Smooth muscle cell (in vitro differentiated cells): ENCODE results near the gene CDC27. TPM values are rescaled to one million over a fixed set of nuclear protein-coding genes. Genes with fewer than 3 reads are reported as not detected.
"Not testable (repeated sequence)": the region's sequence is repeated elsewhere in the genome, so short reads cannot be mapped to it uniquely, and the experiment has no call there.

ENCODE experiments used
- DNase-seq: peaks from one replicate; lab custom pipeline; 2025; ENCODE audit not compliant: unreplicated experiment; lab: John Stamatoyannopoulos, UW
- H2AFZ ChIP-seq: fragments of 200-600 bp; sonication (generic); 2 replicates; pipeline ENCODE4 v1.6.0; 2016; ENCODE audit warnings: antibody characterized with exemption, low read depth, mild to moderate bottlenecking
- H3F3A ChIP-seq: fragments of 200-600 bp; sonication (generic); 2 replicates; pipeline ENCODE4 v1.6.0; 2017; ENCODE audit warnings: antibody characterized with exemption, low read depth
- H3K27ac ChIP-seq: fragments of 200-600 bp; sonication (generic); 2 replicates; pipeline ENCODE4 v1.5.1; 2016; ENCODE audit warnings: low read depth, mild to moderate bottlenecking
- H3K27me3 ChIP-seq: fragments of 200-600 bp; sonication (generic); 2 replicates; pipeline ENCODE4 v1.6.1; 2016; ENCODE audit warnings: low read depth, mild to moderate bottlenecking
- H3K36me3 ChIP-seq: fragments of 200-600 bp; sonication (generic); 2 replicates; pipeline ENCODE4 v1.5.1; 2016; ENCODE audit warnings: low read depth
- H3K4me1 ChIP-seq: fragments of 200-600 bp; sonication (generic); 2 replicates; pipeline ENCODE4 v1.5.1; 2016; ENCODE audit warnings: low read depth
- H3K4me2 ChIP-seq: fragments of 200-600 bp; sonication (generic); 2 replicates; pipeline ENCODE4 v1.6.0; 2016; ENCODE audit warnings: mild to moderate bottlenecking
- H3K4me3 ChIP-seq: fragments of 200-600 bp; sonication (generic); 2 replicates; pipeline ENCODE4 v1.5.1; 2016; ENCODE audit warnings: mild to moderate bottlenecking
- H3K79me2 ChIP-seq: fragments of 200-600 bp; sonication (generic); 2 replicates; pipeline ENCODE4 v1.6.0; 2016; ENCODE audit warnings: low read depth, mild to moderate bottlenecking
- H3K9ac ChIP-seq: fragments of 200-600 bp; sonication (generic); 2 replicates; pipeline ENCODE4 v1.6.0; 2016; ENCODE audit warnings: low read depth
- H3K9me3 ChIP-seq: fragments of 200-600 bp; sonication (generic); replicated peaks from 2 replicates; pipeline ENCODE4 v1.5.1; 2016; ENCODE audit warnings: low read depth
- H4K20me1 ChIP-seq: fragments of 200-600 bp; sonication (generic); 2 replicates; pipeline ENCODE4 v1.6.0; 2016; ENCODE audit warnings: low read depth
- WGBS: methylation state at CpG from one replicate; pipeline ENCODE4 v1.1.7; 2016; ENCODE audit warnings: low lambda C conversion rate; 5-methylcytosine and 5-hydroxymethylcytosine counted together
- polyA plus RNA-seq: library from polyadenylated mRNA; unstranded; fragments of >200 nt; fragmentation: Nextera tagmentation; extraction: Ambion mirVana; gene quantifications from 2 replicates; pipeline ENCODE4 v1.2.1, GENCODE V29; 2016
- total RNA-seq: library from RNA; depleted of rRNA; stranded (reverse); fragments of >200 nt; gene quantifications from 2 replicates; pipeline ENCODE4 v1.2.3, GENCODE V29; 2014
- TF ChIP-seq, protein P1 (sequence below): fragments of 200-600 bp; sonication (generic); IDR thresholded peaks from 2 replicates; pipeline ENCODE4 v1.5.1; 2017; ENCODE audit warnings: borderline replicate concordance, mild to moderate bottlenecking, antibody characterized with exemption; ENCODE audit not compliant: insufficient read depth, poor library complexity, severe bottlenecking

CDC27 gene
- total and polyA plus RNA-seq, 2 experiments from 2014 or later, result 53.1 to 101 TPM

DNA sequence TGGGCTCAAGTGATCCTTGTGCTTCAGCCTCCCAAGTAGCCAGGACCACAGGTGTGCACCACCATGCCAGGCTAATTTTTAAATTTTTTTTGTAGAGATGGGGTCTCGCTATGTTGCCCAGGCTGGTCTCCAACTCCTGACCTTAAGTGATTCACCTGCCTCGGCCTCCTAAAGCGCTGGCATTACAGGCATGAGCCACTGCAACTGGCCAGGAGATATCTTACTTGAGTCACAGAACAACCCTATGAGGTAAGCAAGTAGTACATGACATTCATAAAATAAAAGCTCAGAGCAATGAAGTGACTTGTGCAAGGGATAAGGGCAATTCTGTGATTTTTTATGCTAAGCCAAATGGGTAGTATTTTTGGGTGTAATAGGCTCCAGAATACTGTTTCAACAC lies 57.3 kb downstream of the CDC27 start:
- whole genome bisulfite sequencing, result 73% methylated on average over 3 of the region's 3 CpGs
- H2AFZ ChIP-seq, result no peak overlapping the region
- peaks cover 31% of the 10 kb centered on the region for H3K36me3 ChIP-seq

DNA sequence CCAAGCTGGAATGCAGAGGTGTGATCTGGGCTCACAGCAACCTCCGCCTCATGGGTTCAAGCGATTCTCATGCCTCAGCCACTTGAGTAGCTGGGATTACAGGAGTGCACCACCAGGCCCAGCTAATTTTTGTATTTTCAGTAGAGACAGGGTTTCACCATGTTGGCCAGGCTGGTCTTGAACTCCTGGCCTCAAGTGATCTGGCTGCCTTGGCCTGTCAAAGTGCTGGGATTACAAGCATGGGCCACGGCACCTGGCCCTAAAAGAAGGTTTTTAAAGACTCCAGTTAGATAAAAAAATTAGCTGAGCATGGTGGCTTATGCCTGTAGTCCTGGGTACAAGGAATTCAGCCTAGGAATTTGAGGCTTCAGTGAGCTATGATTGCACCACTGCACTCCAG lies 62.3 kb downstream of the CDC27 start:
- H3K27ac ChIP-seq, H3K27me3 ChIP-seq: not testable (repeated sequence)
- WGBS, result 100% methylated on average over 3 of the region's 3 CpGs

More for the DNA sequence above, 57.3 kb downstream of the CDC27 start:
- no peak for DNase-seq
- Histone ChIP-seq H3K4me1 (no peaks in the 10 kb centered on the region), H3K4me3 (no peak overlapping the region), H3K9ac (no peak overlapping the region), H3F3A (no peaks in the 10 kb centered on the region), H3K4me2 (no peak overlapping the region), H3K27ac (no peak overlapping the region), H4K20me1 (peaks cover 2% of the 10 kb centered on the region), H3K79me2 (no peaks in the 10 kb centered on the region), H3K27me3 (no peaks in the 10 kb centered on the region), H3K9me3 (no peaks in the 10 kb centered on the region)
- TF ChIP-seq, protein P1, sequence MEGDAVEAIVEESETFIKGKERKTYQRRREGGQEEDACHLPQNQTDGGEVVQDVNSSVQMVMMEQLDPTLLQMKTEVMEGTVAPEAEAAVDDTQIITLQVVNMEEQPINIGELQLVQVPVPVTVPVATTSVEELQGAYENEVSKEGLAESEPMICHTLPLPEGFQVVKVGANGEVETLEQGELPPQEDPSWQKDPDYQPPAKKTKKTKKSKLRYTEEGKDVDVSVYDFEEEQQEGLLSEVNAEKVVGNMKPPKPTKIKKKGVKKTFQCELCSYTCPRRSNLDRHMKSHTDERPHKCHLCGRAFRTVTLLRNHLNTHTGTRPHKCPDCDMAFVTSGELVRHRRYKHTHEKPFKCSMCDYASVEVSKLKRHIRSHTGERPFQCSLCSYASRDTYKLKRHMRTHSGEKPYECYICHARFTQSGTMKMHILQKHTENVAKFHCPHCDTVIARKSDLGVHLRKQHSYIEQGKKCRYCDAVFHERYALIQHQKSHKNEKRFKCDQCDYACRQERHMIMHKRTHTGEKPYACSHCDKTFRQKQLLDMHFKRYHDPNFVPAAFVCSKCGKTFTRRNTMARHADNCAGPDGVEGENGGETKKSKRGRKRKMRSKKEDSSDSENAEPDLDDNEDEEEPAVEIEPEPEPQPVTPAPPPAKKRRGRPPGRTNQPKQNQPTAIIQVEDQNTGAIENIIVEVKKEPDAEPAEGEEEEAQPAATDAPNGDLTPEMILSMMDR, result no peak

DNA sequence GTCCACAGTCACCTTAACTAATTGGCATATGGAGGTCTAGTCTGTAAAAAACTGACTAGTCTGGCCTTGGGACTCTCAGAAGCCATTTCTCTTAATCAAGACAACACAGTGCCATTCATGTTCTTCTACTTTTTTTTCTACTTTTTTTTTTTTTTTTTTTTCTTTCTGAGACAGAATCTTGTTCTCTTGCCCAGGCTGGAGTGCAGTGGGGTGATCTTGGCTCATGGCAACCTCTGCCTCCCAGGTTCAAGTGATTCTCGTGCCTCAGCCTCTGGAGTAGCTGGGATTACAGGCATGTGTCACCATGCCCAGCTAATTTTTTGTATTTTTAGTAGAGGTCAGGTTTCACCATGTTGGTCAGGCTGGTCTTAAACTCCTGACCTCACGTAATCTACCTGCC lies 65.8 kb downstream of the CDC27 start:
- not testable (repeated sequence) for H3K9me3 ChIP-seq, H3K4me2 ChIP-seq, DNase-seq, H3K27me3 ChIP-seq, H3K27ac ChIP-seq, H3K9ac ChIP-seq, H4K20me1 ChIP-seq, H2AFZ ChIP-seq, H3K79me2 ChIP-seq, H3K4me1 ChIP-seq, H3K4me3 ChIP-seq
- Histone ChIP-seq H3K36me3 (peaks cover 25% of the 10 kb centered on the region), H3F3A (peaks cover 18% of the 10 kb centered on the region)
- WGBS, result 93% methylated on average over 2 of the region's 2 CpGs

More for the DNA sequence above, 62.3 kb downstream of the CDC27 start:
- not testable (repeated sequence) for H3K4me1 ChIP-seq, H3K79me2 ChIP-seq, H3K9ac ChIP-seq, H3K4me3 ChIP-seq, H3F3A ChIP-seq, H2AFZ ChIP-seq, DNase-seq, H3K9me3 ChIP-seq, H3K4me2 ChIP-seq, H4K20me1 ChIP-seq
- peaks cover 21% of the 10 kb centered on the region for H3K36me3 ChIP-seq

DNA sequence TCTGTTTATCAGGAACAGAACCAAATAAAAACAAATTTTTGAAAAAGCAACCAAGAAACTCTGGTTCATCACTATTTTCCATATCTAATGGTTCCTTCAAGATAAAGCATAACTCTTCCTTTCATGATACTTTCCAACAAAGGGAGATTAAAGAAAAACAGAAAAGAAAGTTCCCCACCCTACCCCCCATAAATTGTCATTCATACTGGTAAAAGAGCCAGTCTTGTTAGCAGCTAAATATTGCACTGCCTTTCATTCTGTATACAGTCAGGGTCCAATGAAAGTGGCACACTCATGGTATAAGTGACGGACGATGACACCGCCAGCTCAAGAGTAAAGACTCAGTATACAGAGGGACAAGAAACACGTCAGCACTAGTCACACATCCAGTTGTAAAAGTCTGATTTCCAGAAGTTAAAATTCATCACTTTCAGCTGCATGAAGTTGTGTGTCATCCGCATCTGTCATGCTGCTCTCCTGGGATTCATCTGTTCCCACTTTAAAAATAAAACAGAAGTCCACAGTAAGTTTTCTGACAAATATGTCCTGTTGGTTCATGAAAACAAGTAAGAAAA lies 68.5 kb downstream of the CDC27 start:
- no peak for DNase-seq
- peak overlapping the region; percentile 48 for H3K27ac ChIP-seq
- H3F3A ChIP-seq, result peaks cover 24% of the 10 kb centered on the region
- no peaks in the 10 kb centered on the region for H3K4me1 ChIP-seq
- H2AFZ ChIP-seq, result no peak overlapping the region
- no peak overlapping the region for H3K9ac ChIP-seq
- 80% methylated on average over 5 of the region's 5 CpGs for whole genome bisulfite sequencing
- no peaks in the 10 kb centered on the region for H3K9me3 ChIP-seq
- H3K36me3 ChIP-seq, result peaks cover 19% of the 10 kb centered on the region
- no peak overlapping the region for H3K4me3 ChIP-seq
- no peaks in the 10 kb centered on the region for H3K27me3 ChIP-seq
- no peak overlapping the region for H3K4me2 ChIP-seq
- TF ChIP-seq, protein P1, result no peak
- peaks cover 4% of the 10 kb centered on the region for H4K20me1 ChIP-seq
- H3K79me2 ChIP-seq, result no peaks in the 10 kb centered on the region
